SK-N-SH (cell line): ENCODE measurements around the gene SH3RF1. TPM values are rescaled to one million over a fixed set of nuclear protein-coding genes. Genes with fewer than 3 reads are reported as not detected.

Source experiments
- CTCF ChIA-PET: fragments of 300-600, 350-600 bp; formaldehyde crosslinking; extraction: SDS; loops from one replicate; lab custom pipeline; 2021; lab: Yijun Ruan, JAX
- POLR2A ChIA-PET: fragments of 350-600 bp; sonication (Branson Sonifier 250); formaldehyde crosslinking; extraction: SDS; loops from one replicate; lab custom pipeline; 2020; ENCODE audit warnings: antibody characterized with exemption, inconsistent platforms; lab: Yijun Ruan, JAX
- DNase-seq: peaks from one replicate; pipeline ENCODE4 v3.0.0; 2012
- H2AFZ ChIP-seq: fragments of 200-600 bp; sonication (generic); 2 replicates; pipeline ENCODE4 v1.8.1; 2016; ENCODE audit warnings: antibody characterized with exemption, mild to moderate bottlenecking, low read depth
- H3F3A ChIP-seq: fragments of 200-600 bp; sonication (generic); replicated peaks from 2 replicates; pipeline ENCODE3; 2016; ENCODE audit warnings: antibody characterized with exemption, mild to moderate bottlenecking; ENCODE audit not compliant: insufficient read depth
- H3K27ac ChIP-seq, 2 experiments: fragments of 200-500 bp in 1 of 2; fragments of 200-600 bp in 1 of 2; sonication (Bioruptor generic) in 1 of 2; sonication (generic), shearing (Covaris generic) in 1 of 2; 2 replicates each; pipeline versions ENCODE4 v1.5.1 to v1.6.1; 2014 to 2016; ENCODE audit warnings: low read depth in 2 of 2, inconsistent platforms in 1 of 2, low read length in 1 of 2, mild to moderate bottlenecking in 1 of 2, mixed read lengths in 1 of 2
- H3K27me3 ChIP-seq: fragments of 200-600 bp; sonication (generic), shearing (Covaris generic); 2 replicates; pipeline ENCODE4 v1.6.1; 2016; ENCODE audit warnings: mixed run types; ENCODE audit not compliant: insufficient read depth
- H3K36me3 ChIP-seq, 2 experiments: fragments of 200-500 bp in 1 of 2; fragments of 200-600 bp in 1 of 2; sonication (Bioruptor generic) in 1 of 2; sonication (generic) in 1 of 2; replicated peaks in 1 of 2; 2 replicates each; pipeline versions ENCODE3 to v1.5.1; 2014 to 2016; ENCODE audit warnings: low read length in 1 of 2, mild to moderate bottlenecking in 1 of 2; ENCODE audit not compliant: insufficient read depth in 2 of 2, control insufficient read depth in 1 of 2
- H3K4me1 ChIP-seq, 2 experiments: fragments of 200-500 bp in 1 of 2; fragments of 200-600 bp in 1 of 2; sonication (Bioruptor generic) in 1 of 2; sonication (generic), shearing (Covaris generic) in 1 of 2; 2 replicates each; pipeline versions ENCODE4 v1.5.1 to v1.6.1; 2014 to 2016; ENCODE audit warnings: low read depth in 1 of 2, low read length in 1 of 2, mixed run types in 1 of 2; ENCODE audit not compliant: insufficient read depth in 2 of 2, control insufficient read depth in 1 of 2
- H3K4me2 ChIP-seq: fragments of 200-600 bp; sonication (generic), shearing (Covaris generic); 2 replicates; pipeline ENCODE4 v1.6.1; 2017; ENCODE audit warnings: mixed run types
- H3K4me3 ChIP-seq, 2 experiments: fragments of 200-500 bp in 1 of 2; fragments of 200-600 bp in 1 of 2; sonication (Bioruptor generic) in 1 of 2; sonication (generic), shearing (Covaris generic) in 1 of 2; 2 replicates each; pipeline versions ENCODE4 v1.5.1 to v1.8.1; 2014 to 2016; ENCODE audit warnings: low read depth in 2 of 2, inconsistent platforms in 1 of 2, low read length in 1 of 2, mild to moderate bottlenecking in 1 of 2, mixed read lengths in 1 of 2, moderate library complexity in 1 of 2
- H3K79me2 ChIP-seq: fragments of 200-600 bp; sonication (generic); 2 replicates; pipeline ENCODE4 v1.8.1; 2017; ENCODE audit warnings: mild to moderate bottlenecking; ENCODE audit not compliant: insufficient read depth
- H3K9ac ChIP-seq: fragments of 200-600 bp; sonication (generic); 2 replicates; pipeline ENCODE4 v1.6.1; 2017; ENCODE audit warnings: mixed run types
- H3K9me2 ChIP-seq: fragments of 200-600 bp; sonication (generic); 2 replicates; pipeline ENCODE4 v1.6.1; 2017; ENCODE audit warnings: mixed run types
- H3K9me3 ChIP-seq: fragments of 200-600 bp; sonication (generic); 2 replicates; pipeline ENCODE4 v1.6.1; 2017; ENCODE audit warnings: mixed run types, mild to moderate bottlenecking, moderate library complexity
- H4K20me1 ChIP-seq: fragments of 200-600 bp; sonication (generic); 2 replicates; pipeline ENCODE4 v1.6.1; 2017; ENCODE audit warnings: mild to moderate bottlenecking, mixed run types; ENCODE audit not compliant: insufficient read depth
- CHD2 ChIP-seq: fragments of 150-350 bp; IDR thresholded peaks from 2 replicates; pipeline ENCODE4 v1.6.1; 2018; ENCODE audit warnings: low read length; ENCODE audit not compliant: partially characterized antibody
- ELF1 ChIP-seq: IDR thresholded peaks from 2 replicates; pipeline ENCODE4 v1.4.0; 2012
- EP300 ChIP-seq, 2 experiments: IDR thresholded peaks; 2 replicates each; pipeline versions ENCODE4 v1.4.0 to v1.6.1; 2012; ENCODE audit warnings: borderline replicate concordance in 1 of 2, low read depth in 1 of 2, low read length in 1 of 2
- EZH2phosphoT487 ChIP-seq: fragments of 200-600 bp; sonication (generic); IDR thresholded peaks from 2 replicates; pipeline ENCODE4 v1.6.1; 2017; ENCODE audit warnings: low read depth, mixed run types, mild to moderate bottlenecking, antibody characterized with exemption, moderate library complexity, borderline replicate concordance
- FOSL2 ChIP-seq: IDR thresholded peaks from 2 replicates; pipeline ENCODE4 v1.4.0; 2012; ENCODE audit warnings: low read depth, mild to moderate bottlenecking, moderate library complexity, borderline replicate concordance
- GATA2 ChIP-seq: sonication (generic); formaldehyde crosslinking; IDR thresholded peaks from 2 replicates; pipeline ENCODE4 v1.5.0; 2020; ENCODE audit warnings: mild to moderate bottlenecking, missing genetic modification reagents
- JUND ChIP-seq: IDR thresholded peaks from 2 replicates; pipeline ENCODE4 v1.4.0; 2012
- MEF2A ChIP-seq: IDR thresholded peaks from 2 replicates; pipeline ENCODE4 v1.4.0; 2012; ENCODE audit warnings: low read depth, borderline replicate concordance
- MXI1 ChIP-seq: IDR thresholded peaks from 2 replicates; pipeline ENCODE4 v1.6.1; 2012; ENCODE audit warnings: mild to moderate bottlenecking, low read depth, low read length, improper control_type of control experiment
- NFIC ChIP-seq: IDR thresholded peaks from 2 replicates; pipeline ENCODE4 v1.4.0; 2012; ENCODE audit warnings: borderline replicate concordance
- PBX3 ChIP-seq: IDR thresholded peaks from 2 replicates; pipeline ENCODE4; 2012
- POLR2AphosphoS5 ChIP-seq: IDR thresholded peaks from 2 replicates; pipeline ENCODE4 v1.6.1; 2012; ENCODE audit warnings: low read depth, low read length
- TAF1 ChIP-seq: IDR thresholded peaks from 2 replicates; pipeline ENCODE4 v1.6.1; 2012; ENCODE audit warnings: low read depth, mild to moderate bottlenecking, low read length, moderate library complexity, borderline replicate concordance
- TCF12 ChIP-seq: IDR thresholded peaks from 2 replicates; pipeline ENCODE4 v1.4.0; 2012
- WGBS: methylation state at CpG from one replicate; pipeline ENCODE4 v1.1.6; 2017; ENCODE audit warnings: low lambda C conversion rate; 5-methylcytosine and 5-hydroxymethylcytosine counted together
- polyA plus RNA-seq, 3 experiments: library from polyadenylated mRNA; depleted of rRNA; stranded (reverse); fragments of >200 nt; gene quantifications; 2 replicates each; pipeline ENCODE4 v1.2.3, GENCODE V29; 2012
- TF ChIP-seq, protein P1 (sequence below): fragments of 150-350 bp; IDR thresholded peaks from 2 replicates; pipeline ENCODE4 v1.6.1; 2016; ENCODE audit warnings: mild to moderate bottlenecking, low read depth, low read length
- TF ChIP-seq, protein P2 (sequence below): IDR thresholded peaks from 2 replicates; pipeline ENCODE4 v1.4.0; 2012; ENCODE audit warnings: low read depth
- TF ChIP-seq, protein P3 (sequence below): fragments of 200-600 bp; sonication (generic); IDR thresholded peaks from 2 replicates; pipeline ENCODE4 v1.6.1; 2017; ENCODE audit warnings: antibody characterized with exemption, mild to moderate bottlenecking, moderate library complexity

The SH3RF1 gene
- polyA plus RNA-seq, 1 of the 3 experiments (the other 2 are of a cell fraction) = 22.0 TPM

DNA sequence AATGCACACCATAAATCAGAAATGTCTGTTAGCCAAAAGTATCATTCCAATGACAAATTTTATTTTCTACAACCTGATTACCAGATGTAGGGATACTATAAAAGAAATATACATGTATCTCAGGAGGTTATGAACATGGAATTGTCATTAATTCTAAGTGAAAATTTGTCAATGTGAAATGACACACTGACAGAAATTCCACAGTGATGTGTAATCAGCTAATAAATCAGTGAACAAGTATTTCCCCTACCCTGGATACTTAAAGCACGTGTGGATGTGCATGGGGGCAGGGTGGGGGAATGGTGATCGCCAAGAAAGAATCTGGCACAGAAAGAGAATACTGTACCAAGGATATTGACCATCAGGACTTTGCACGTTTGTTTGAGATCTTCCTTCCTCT lies 123.6 kb downstream of the SH3RF1 start:
- TF ChIP-seq NFIC = peak; percentile 43; the same call in 1 of the 2 replicates
- TF ChIP-seq, protein P1, sequence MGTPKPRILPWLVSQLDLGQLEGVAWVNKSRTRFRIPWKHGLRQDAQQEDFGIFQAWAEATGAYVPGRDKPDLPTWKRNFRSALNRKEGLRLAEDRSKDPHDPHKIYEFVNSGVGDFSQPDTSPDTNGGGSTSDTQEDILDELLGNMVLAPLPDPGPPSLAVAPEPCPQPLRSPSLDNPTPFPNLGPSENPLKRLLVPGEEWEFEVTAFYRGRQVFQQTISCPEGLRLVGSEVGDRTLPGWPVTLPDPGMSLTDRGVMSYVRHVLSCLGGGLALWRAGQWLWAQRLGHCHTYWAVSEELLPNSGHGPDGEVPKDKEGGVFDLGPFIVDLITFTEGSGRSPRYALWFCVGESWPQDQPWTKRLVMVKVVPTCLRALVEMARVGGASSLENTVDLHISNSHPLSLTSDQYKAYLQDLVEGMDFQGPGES = no peak
- peak; percentile 70 for TF ChIP-seq TCF12
- TF ChIP-seq FOSL2 = peak; percentile 44; the same call in 1 of the 2 replicates
- TF ChIP-seq JUND = peak; percentile 63
- TF ChIP-seq POLR2AphosphoS5 = no peak
- peak; percentile 73 for TF ChIP-seq PBX3
- peak; percentile 15 to 50; a peak in 2 of 4 replicates for TF ChIP-seq EP300 (IDR thresholded peaks at IDR 0.05; ENCODE audit: borderline replicate concordance in 1 of 2, low read depth in 1 of 2, low read length in 1 of 2)
- TF ChIP-seq, protein P2, sequence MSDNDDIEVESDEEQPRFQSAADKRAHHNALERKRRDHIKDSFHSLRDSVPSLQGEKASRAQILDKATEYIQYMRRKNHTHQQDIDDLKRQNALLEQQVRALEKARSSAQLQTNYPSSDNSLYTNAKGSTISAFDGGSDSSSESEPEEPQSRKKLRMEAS = peak; percentile 60
- ChIA-PET CTCF (interaction anchor here (1.6 kb wide), 1 partner anchor 15 kb away, joined by 3 read pairs; no protein-coding TSS in a partner anchor), POLR2A (no interaction called here)
- H3K9ac ChIP-seq = no peak overlapping the region
- H3K27ac ChIP-seq = peak overlapping the region; percentile 28 to 34; a peak in 2 of 4 replicates
- H3K9me2 ChIP-seq = no peaks in the 10 kb centered on the region
- H2AFZ ChIP-seq = no peak overlapping the region
- peaks cover 75% of the 10 kb centered on the region for H3K79me2 ChIP-seq
- DNase-seq = no peak
- H3K9me3 ChIP-seq = no peaks in the 10 kb centered on the region
- no peaks in the 10 kb centered on the region for H3K27me3 ChIP-seq
- H3K4me3 ChIP-seq = no peak overlapping the region
- peaks cover 3% of the 10 kb centered on the region; the same call in 1 of the 2 replicates for H4K20me1 ChIP-seq
- peaks cover 17% of the 10 kb centered on the region for H3F3A ChIP-seq
- WGBS = 41% methylated on average over 3 of the region's 3 CpGs
- H3K4me2 ChIP-seq = no peak overlapping the region
- H3K36me3 ChIP-seq = peaks cover 23 to 65% of the 10 kb centered on the region in 2 experiments
- peaks cover 0 to 26% of the 10 kb centered on the region in 2 experiments; a peak in 2 of 4 replicates for H3K4me1 ChIP-seq

DNA sequence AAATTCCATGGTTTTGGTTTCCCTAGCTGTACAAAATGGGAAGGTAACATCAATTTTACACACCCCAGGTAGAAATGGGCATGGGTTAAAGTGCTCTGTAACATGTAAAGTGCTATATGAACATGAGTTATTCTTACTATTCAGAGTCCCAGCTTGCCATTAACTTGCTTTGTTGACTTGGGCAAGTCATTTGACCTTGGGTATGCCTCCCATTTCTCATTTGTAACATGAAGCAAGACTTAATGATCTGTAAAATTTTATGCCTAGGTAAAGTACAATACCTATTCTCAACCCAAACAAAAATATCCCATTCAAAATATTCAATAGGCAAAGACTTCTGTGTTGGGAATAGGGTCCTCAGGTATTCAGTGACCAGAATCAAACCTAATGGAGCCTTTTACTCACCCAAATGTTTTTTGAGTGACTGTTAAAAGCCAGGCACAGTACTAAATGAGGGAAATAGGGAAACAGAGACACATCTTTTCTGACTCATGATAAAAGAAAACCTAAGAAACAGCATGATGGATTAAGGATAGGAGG lies 126.6 kb downstream of the SH3RF1 start:
- H4K20me1 ChIP-seq = no peaks in the 10 kb centered on the region
- H3K9ac ChIP-seq = no peak overlapping the region
- no peak overlapping the region for H3K4me3 ChIP-seq
- H3F3A ChIP-seq = peaks cover 5% of the 10 kb centered on the region
- peaks cover 18 to 49% of the 10 kb centered on the region in 2 experiments for H3K36me3 ChIP-seq
- H3K9me3 ChIP-seq = no peaks in the 10 kb centered on the region
- no peaks in the 10 kb centered on the region for H3K27me3 ChIP-seq
- peaks cover 0 to 13% of the 10 kb centered on the region in 2 experiments; a peak in 2 of 4 replicates for H3K4me1 ChIP-seq
- no peak overlapping the region for H2AFZ ChIP-seq
- H3K79me2 ChIP-seq = peaks cover 82% of the 10 kb centered on the region
- CTCF ChIA-PET = interaction anchor here (1.4 kb wide), 1 partner anchor 49 kb away, joined by 3 read pairs; no protein-coding TSS in a partner anchor
- H3K9me2 ChIP-seq = no peaks in the 10 kb centered on the region
- no peak for DNase-seq
- POLR2A ChIA-PET = no interaction called here
- no peak overlapping the region for H3K27ac ChIP-seq
- H3K4me2 ChIP-seq = no peak overlapping the region
- TF ChIP-seq, protein P3, sequence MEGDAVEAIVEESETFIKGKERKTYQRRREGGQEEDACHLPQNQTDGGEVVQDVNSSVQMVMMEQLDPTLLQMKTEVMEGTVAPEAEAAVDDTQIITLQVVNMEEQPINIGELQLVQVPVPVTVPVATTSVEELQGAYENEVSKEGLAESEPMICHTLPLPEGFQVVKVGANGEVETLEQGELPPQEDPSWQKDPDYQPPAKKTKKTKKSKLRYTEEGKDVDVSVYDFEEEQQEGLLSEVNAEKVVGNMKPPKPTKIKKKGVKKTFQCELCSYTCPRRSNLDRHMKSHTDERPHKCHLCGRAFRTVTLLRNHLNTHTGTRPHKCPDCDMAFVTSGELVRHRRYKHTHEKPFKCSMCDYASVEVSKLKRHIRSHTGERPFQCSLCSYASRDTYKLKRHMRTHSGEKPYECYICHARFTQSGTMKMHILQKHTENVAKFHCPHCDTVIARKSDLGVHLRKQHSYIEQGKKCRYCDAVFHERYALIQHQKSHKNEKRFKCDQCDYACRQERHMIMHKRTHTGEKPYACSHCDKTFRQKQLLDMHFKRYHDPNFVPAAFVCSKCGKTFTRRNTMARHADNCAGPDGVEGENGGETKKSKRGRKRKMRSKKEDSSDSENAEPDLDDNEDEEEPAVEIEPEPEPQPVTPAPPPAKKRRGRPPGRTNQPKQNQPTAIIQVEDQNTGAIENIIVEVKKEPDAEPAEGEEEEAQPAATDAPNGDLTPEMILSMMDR = no peak
- TF ChIP-seq GATA2 = no peak
- TF ChIP-seq PBX3 = no peak
- TF ChIP-seq MEF2A = no peak
- TF ChIP-seq, protein P2 = no peak
- TF ChIP-seq TAF1 = no peak
- no peak for TF ChIP-seq MXI1
- no peak for TF ChIP-seq ELF1
- TF ChIP-seq JUND = no peak
- no peak for TF ChIP-seq EZH2phosphoT487
- TF ChIP-seq CHD2 = no peak
- TF ChIP-seq POLR2AphosphoS5 = no peak
